Measurements from ENCODE around the gene RNPS1. TPM values are rescaled to one million over a fixed set of nuclear protein-coding genes. Genes with fewer than 3 reads are reported as not detected.

Gene RNPS1
- total and polyA plus RNA-seq, 9 of the 15 experiments (the other 6 are each of a cell fraction or from before 2014, with no cell fraction given): 44.9 to 338 (median 202) TPM

GRCh38 chr16:2237493-2238149, 30.3 kb downstream of the RNPS1 start (continued):
- TF ChIP-seq ZBTB33 (CRISPR knock-in tag; IDR thresholded peaks at IDR 0.05): peak; percentile 94
- no peak for TF ChIP-seq RHOXF2B (CRISPR knock-in tag; conservative IDR thresholded peaks at IDR 0.05)
- no peak for TF ChIP-seq E2F5 (CRISPR knock-in tag; IDR thresholded peaks at IDR 0.05)
- TF ChIP-seq POLR2G (IDR thresholded peaks at IDR 0.05; ENCODE audit: low read depth, low read length): peak; percentile 58
- TF ChIP-seq MYNN (IDR thresholded peaks at IDR 0.05): peak; percentile 28; the same call in 1 of the 2 replicates
- no peak for TF ChIP-seq MYNN (CRISPR knock-in tag; IDR thresholded peaks at IDR 0.05)
- TF ChIP-seq FIP1L1 (IDR thresholded peaks at IDR 0.05; ENCODE audit: low read depth, low read length, poor library complexity, severe bottlenecking): peak; percentile 74
- no peak for TF ChIP-seq KLF10 (CRISPR knock-in tag; IDR thresholded peaks at IDR 0.05)
- TF ChIP-seq ZNF263 (CRISPR knock-in tag; IDR thresholded peaks at IDR 0.05; ENCODE audit: borderline replicate concordance): no peak

Data from K562 (cell line).